ENCODE data around the gene CBFA2T2.

The CBFA2T2 gene

GRCh38 chr20:33668466-33669155 is 178.7 kb downstream of the CBFA2T2 start:
- DNase-seq, result no peak

DNA sequence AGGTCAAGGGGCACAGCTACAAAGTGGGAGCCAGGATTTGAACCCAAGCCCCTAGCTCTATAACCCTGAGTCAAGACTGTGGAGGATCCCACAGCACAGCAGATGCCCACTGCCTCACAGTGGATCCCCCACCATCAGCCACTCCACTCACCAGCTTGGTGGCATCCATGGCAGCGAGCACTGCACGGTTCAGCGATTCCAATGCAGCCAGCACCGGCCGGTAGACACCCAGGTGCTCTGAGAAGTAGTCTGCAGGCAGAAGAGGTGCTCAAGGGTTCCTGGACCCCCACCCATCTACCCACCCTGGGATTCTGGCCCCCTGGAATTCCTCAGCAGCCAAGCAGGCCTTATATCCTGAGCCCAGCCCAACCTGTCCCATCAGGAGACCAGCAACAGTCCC is 179.3 kb downstream of the CBFA2T2 start:
- DNase-seq, result no peak

DNA sequence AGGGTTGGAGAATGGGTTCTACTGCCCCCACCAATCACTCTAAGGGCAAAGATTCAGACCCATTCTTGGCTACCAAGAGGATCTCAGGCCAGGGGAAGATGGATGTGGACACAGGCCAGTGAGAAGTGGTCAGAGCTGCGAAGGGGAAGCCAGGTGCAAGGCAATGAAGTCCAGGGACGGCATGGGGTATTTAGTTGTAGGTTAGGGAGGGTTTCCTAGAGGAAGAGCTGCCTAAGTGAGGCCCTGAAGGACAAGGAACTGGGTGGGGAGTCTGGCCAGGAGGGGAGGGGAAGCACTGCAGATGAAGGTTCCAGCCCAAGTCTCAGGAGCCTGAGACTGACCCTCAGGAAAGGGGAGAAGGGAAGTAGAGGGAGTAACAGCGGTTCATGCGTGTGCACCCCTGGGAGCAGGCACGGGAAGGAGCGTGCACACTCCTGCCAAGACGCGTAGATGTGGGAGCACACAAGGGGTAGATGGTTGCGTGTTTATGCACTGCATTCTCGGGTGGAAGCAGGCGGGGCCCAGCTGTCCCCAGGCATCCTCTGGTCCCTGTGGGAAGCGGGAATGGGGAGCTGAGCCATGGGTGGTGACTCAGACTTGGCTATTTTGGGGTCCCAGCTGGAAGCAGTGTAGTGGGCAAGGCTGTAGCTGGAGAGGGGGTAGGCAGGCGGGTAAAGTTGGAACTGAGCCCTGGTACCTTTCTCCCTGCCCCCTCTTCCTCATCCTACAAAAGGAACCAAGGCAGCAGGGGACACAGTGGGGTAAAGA is 180.2 kb downstream of the CBFA2T2 start:
- DNase-seq, result no peak

- DNase-seq, result no peak
Measured at GRCh38 chr20:33670715-33671499, 181.0 kb downstream of the CBFA2T2 start.

- DNase-seq, result no peak
Measured at GRCh38 chr20:33671573-33672288, 181.8 kb downstream of the CBFA2T2 start.

DNA sequence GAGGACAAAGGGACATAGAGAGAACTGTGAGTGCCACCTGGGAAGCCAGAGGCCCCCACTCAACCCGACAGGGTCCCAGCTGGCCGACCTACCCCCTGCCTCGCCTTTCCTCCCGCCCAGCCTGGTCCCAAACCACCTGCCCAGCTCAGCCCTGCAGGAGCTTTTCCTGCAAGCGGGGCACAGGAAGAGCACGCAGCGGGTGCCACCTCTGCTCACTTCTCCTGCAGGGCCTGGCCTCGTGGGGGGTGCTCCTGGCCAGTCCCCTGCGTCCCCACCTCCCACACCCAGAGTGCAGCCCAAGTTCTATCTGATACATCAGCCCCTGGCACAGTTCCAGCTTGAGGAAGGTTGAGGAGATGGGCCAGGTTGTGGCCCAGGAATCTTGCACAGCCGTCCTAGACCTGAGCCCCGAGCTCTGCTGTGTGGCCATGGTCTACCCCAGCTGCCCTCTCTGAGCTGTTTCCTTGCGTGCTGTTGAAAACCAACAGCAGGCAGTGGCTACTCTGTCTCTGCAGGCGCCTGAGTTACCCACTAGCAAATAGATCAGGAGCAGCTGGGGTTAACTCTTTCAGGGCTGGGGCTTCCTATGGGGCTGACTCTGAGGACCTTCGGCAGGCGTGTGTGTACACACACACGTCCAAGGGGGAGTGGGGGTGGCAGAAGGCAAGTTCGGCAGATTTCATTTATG is 182.7 kb downstream of the CBFA2T2 start:
- no peak for DNase-seq

DNA sequence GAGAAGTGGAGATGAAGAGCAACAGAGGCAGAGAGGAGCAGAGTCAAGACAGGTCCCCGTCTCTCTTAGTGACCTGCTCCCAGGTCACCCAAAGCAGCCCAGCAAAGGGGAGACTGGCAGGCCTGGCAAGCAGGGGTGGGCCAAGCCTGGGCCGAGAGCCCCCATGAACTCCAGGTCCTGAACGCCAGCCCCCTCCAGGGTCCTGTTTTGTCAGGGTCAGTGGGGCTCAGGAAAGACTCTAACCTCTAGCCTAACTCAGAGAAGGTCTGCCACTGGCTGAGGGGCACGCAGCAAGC is 183.2 kb downstream of the CBFA2T2 start:
- no peak for DNase-seq

DNA sequence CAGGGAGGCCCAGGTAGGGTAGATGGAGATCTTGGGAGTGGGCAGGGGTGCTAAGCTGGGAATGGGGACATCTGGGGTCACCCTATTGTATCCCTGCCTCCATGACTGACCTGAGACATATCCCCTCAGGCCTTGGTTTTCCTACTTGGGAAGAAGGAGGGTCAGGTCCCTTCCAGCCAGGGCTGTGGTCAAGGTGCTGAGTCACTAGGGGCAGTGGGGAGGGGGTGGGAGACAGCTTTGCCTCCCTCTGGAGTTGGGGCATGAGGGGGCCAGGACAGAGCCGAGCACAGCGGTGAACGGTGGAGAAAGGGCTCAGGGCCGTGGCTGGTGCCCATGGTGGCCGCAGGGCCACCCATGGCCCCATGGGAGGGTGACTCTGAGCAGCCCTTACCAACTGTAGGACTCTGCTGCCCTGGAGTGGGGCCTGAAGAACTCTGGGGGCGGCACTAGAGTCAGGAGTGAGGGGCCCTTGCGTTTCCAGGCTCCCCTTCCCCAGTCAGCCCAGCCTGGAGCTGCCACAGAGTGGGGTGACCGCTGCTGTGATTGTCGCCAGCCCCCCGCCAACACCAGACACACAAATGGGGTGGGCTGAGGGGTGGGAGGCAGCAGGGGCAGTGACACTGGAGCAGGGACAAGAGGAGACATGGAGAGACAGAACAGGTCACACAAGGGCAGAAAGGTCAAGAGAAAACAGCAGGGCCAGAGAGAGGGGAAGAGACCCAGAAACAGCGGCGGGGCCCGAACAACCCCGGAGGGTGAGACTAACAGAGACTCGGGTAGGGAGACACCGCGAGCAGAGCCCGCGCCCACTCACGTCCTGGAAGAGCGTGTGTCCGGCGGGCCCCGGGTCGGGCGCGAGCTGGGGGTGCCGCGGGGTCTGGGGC is 183.8 kb downstream of the CBFA2T2 start:
- DNase-seq, result no peak

GRCh38 chr20:33674294-33675135 is 184.6 kb downstream of the CBFA2T2 start, which contains the start of gene NECAB3:
Gene NECAB3 (minus strand): TSS chr20:33674428. CDS start chr20:33674352, 76 bp downstream.
- peak; percentile 77 for DNase-seq

GRCh38 chr20:33675136-33675959 is 185.5 kb downstream of the CBFA2T2 start:
- DNase-seq, result no peak

DNA sequence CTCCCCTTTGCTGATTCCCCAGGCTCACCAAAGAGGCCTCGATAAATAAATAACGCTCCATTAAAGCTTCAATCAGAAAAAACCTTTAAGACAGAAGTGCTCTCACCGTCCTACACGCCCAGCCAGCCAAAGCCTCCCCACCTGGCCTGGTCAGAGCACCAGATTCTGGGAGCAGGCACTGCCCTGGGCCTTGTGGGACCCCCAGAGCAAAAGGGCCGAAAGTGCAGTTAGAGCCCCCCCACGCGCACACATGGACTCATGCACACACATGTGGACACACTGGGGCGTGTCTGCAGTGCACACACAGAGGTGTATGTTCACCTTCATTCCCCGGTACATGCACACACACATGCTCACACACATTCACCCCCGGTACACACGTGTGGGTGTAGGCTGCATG is 186.2 kb downstream of the CBFA2T2 start:
- DNase-seq, result no peak

DNA sequence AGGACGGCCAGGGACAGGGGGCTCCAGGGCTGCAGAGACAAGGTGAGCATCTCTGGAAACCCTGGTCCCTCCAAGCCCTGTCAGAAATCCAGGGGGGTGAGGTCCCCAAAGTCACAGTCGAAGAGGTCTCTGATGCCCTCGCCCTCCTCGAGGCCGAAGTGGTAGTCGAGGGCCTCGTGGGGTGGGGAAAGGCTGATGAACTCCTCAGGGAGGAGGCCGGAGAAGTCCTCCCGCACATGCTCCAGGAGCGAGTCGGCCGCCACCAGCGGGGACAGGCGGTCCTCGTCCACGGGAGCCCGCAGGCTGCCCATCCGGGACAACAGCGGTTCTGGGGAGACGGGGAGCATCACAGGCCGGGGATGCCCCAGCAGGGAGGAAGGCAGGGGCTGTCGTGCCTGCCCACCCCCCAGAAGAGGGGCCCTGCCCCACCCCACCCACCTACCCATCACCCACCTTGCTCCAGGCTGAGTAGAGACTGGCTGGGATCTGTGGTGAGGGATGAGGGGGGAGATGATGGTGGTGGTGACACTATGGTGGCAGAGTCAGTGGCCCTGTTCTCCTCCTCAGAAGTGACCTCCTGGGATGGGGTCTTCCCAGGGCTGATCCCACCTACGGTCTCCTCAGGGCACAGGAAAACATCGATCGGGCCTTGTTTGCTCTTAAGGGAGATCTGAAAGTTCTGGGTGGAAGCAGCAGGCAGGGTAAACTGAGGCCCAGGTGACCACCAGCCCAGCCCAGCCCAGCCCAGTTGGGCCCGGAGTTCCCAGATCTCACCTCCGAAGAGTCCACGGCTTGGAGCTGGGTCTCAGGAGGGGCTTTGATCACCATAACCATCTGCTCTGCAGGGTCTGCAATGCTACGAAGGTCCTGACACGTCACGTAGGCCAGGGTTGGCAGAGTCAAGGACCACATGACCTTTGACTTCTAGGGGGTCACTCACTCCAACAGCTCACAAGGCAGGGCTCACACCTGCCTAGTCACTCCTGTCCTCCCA is 187.1 kb downstream of the CBFA2T2 start:
- DNase-seq, result no peak

DNA sequence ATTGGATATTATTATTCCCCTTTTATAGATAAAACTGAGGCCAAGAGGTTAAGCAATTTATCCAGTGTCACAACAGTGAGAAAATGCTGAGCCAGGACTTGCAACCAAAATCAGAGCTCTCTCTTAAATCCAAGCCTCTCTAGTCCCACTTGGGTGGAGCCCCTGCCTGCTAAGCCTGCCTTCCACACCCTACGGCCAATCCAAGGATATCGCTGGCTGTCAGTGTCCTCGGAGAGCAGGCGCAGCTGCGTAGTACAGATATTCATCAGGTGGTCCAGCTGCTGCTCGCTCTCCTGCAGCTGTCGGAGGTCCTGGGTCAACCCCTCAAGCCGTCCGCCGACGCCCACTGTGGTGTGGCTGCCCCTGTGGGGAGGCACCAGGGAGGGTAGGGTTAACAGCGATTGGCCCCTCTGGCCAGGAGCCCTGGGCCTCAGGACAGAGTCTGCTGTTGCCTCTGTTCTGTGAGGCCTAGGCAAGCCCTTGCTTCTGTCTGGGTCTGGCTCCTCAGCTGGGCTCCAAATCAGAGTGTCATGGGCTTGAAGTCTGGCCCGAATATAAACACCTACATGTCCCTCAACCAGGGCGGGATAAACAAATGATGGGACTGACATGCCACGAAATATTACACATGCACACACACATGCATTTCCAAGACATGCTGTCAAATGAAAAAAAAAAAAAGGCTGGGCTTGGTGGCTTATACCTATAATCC is 188.3 kb downstream of the CBFA2T2 start:
- DNase-seq, result no peak

DNA sequence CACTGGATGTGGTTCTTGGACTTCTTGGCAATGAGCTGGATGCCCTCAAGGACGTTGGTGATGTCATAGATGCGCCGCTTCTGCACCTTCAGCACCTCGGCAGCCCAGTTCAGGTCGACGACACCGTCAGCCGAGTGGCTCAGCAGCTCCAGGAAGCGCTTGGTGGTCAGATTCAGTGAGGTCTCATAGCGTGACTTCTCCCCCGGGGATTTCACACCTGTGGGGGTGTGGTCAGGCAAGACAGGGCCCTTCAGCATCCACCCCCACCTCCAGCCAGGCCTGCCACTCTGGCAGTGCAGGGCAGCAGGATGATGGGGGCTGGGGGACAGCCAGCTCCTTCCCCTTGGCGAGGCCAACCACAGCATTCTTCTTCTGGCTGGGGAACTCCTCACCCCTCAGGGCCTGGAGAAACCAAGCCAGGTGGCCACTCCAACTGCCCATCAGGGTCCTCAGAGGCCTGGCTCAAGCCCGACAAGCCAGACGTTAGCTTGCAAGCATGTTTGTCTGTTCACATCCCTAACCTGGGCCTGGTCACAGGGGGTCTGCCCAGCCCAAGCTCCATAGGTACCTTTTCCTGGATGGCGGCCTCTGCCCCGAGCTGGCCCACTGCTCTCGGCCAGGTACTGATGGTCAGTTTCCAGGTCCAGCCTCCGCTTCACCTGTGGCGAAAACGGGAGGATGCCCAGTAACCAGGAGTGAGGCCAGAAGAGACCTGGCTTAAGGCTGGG is 190.0 kb downstream of the CBFA2T2 start:
- no peak for DNase-seq

- no peak for DNase-seq
Measured at GRCh38 chr20:33680686-33681085, 190.8 kb downstream of the CBFA2T2 start.

- no peak for DNase-seq
Measured at GRCh38 chr20:33681288-33681687, 191.4 kb downstream of the CBFA2T2 start.
